ENCODE data around the gene CCNI.

Gene CCNI

GRCh38 chr4:77009511-77010115 is 66.2 kb downstream of the CCNI start:
- H3K4me3 ChIP-seq (ENCODE audit: low read depth, low read length): no peak overlapping the region
- no peak for TF ChIP-seq CTCF (IDR thresholded peaks at IDR 0.05; ENCODE audit: low read depth, low read length)

GRCh38 chr4:77007358-77008230 is 68.2 kb downstream of the CCNI start:
- no peak for TF ChIP-seq CTCF (IDR thresholded peaks at IDR 0.05; ENCODE audit: low read depth, low read length)
- H3K4me3 ChIP-seq (ENCODE audit: low read depth, low read length): no peak overlapping the region

- H3K4me3 ChIP-seq (ENCODE audit: low read depth, low read length): no peak overlapping the region
- no peak for TF ChIP-seq CTCF (IDR thresholded peaks at IDR 0.05; ENCODE audit: low read depth, low read length)
Observed at GRCh38 chr4:77006753-77007353, 68.9 kb downstream of the CCNI start.

GRCh38 chr4:77003400-77003799 is 72.4 kb downstream of the CCNI start:
- H3K4me3 ChIP-seq (ENCODE audit: low read depth, low read length): no peak overlapping the region
- no peak for TF ChIP-seq CTCF (IDR thresholded peaks at IDR 0.05; ENCODE audit: low read depth, low read length)

GRCh38 chr4:77002321-77003107 is 73.3 kb downstream of the CCNI start:
- H3K4me3 ChIP-seq (ENCODE audit: low read depth, low read length): no peak overlapping the region

GRCh38 chr4:77001907-77002306 is 73.9 kb downstream of the CCNI start:
- no peak overlapping the region for H3K4me3 ChIP-seq (ENCODE audit: low read depth, low read length)
- no peak for TF ChIP-seq CTCF (IDR thresholded peaks at IDR 0.05; ENCODE audit: low read depth, low read length)

More at GRCh38 chr4:77002321-77003107, 73.3 kb downstream of the CCNI start:
- TF ChIP-seq CTCF (IDR thresholded peaks at IDR 0.05; ENCODE audit: low read depth, low read length): no peak

Data from WI38 (cell line).